GM12878 (cell line): ENCODE data around the gene PHAF1. TPM values are rescaled to one million over a fixed set of nuclear protein-coding genes. Genes with fewer than 3 reads are reported as not detected.
A peak's percentile ranks its signal among the peaks of the same experiment; 100 is the strongest.

Source experiments
- BRCA1 ChIP-seq: IDR thresholded peaks from 2 replicates; pipeline ENCODE4 v1.6.1; 2011; ENCODE audit warnings: low read depth, low read length, improper control_type of control experiment
- CBFB ChIP-seq: IDR thresholded peaks from 2 replicates; pipeline ENCODE4 v1.6.1; 2016; ENCODE audit warnings: antibody characterized with exemption, low read depth
- EZH2 ChIP-seq: IDR thresholded peaks from 2 replicates; pipeline ENCODE4 v1.6.1; 2012; ENCODE audit warnings: low read depth, mild to moderate bottlenecking, control low read depth, inconsistent platforms, low read length, borderline replicate concordance; ENCODE audit not compliant: control insufficient read depth
- IKZF2 ChIP-seq, 2 experiments: fragments of 450-650 bp; IDR thresholded peaks; 2 replicates each; pipeline ENCODE4 v1.6.1; 2017; ENCODE audit warnings: mild to moderate bottlenecking in 2 of 2, moderate library complexity in 2 of 2
- IRF4 ChIP-seq: IDR thresholded peaks from 2 replicates; pipeline ENCODE4 v1.6.1; 2011; ENCODE audit warnings: low read depth, low read length
- NBN ChIP-seq: fragments of 450-650 bp; IDR thresholded peaks from 2 replicates; pipeline ENCODE4 v1.6.1; 2016
- NR2F1 ChIP-seq: fragments of 450-650 bp; conservative IDR thresholded peaks from 2 replicates; pipeline ENCODE4 v1.6.1; 2017; ENCODE audit warnings: mild to moderate bottlenecking
- NRF1 ChIP-seq: conservative IDR thresholded peaks from 2 replicates; pipeline ENCODE4 v1.6.1; 2011; ENCODE audit warnings: mild to moderate bottlenecking, low read depth, low read length, improper control_type of control experiment
- POLR2AphosphoS5 ChIP-seq: IDR thresholded peaks from 2 replicates; pipeline ENCODE4 v1.6.1; 2011; ENCODE audit warnings: mild to moderate bottlenecking, low read length, inconsistent platforms
- STAT3 ChIP-seq: IDR thresholded peaks from 2 replicates; pipeline ENCODE4 v1.6.1; 2011; ENCODE audit warnings: low read depth, low read length, improper control_type of control experiment
- SUPT20H ChIP-seq: IDR thresholded peaks from 2 replicates; pipeline ENCODE4 v1.6.1; 2011; ENCODE audit warnings: low read depth, mild to moderate bottlenecking, low read length, moderate library complexity, borderline replicate concordance; ENCODE audit not compliant: control insufficient read depth
- ZBTB33 ChIP-seq: fragments of 450-650 bp; IDR thresholded peaks from 2 replicates; pipeline ENCODE4 v1.6.1; 2017; ENCODE audit warnings: mild to moderate bottlenecking
- polyA plus RNA-seq, 11 experiments: library from polyadenylated mRNA; depleted of rRNA in 4 of 11; unstranded in 6 of 11; stranded (reverse) in 5 of 11; fragments of >200 nt; fragmentation: Nextera tagmentation in 4 of 11; fragmentation: Illumina TruSeq in 1 of 11; extraction: Ambion mirVana in 4 of 11; extraction: Trizol in 1 of 11; gene quantifications; 1 replicate in 1 of 11; 2 replicates in 10 of 11; pipeline versions ENCODE4 v1.2.1 to v1.2.3, GENCODE V29; 2011 to 2016; ENCODE audit warnings: inconsistent platforms in 2 of 11, missing spikeins in 2 of 11, low read depth in 1 of 11
- total RNA-seq, 4 experiments: library from RNA; depleted of rRNA in 3 of 4; stranded (reverse); fragments of >200 nt in 3 of 4; fragmentation: Illumina TruSeq in 1 of 4; extraction: Trizol in 1 of 4; gene quantifications; 2 replicates each; pipeline versions ENCODE4 v1.2.1 to v1.2.3, GENCODE V29; 2013 to 2021
- TF ChIP-seq, protein P1 (sequence below): fragments of 450-650 bp; IDR thresholded peaks from 2 replicates; pipeline ENCODE4 v1.6.1; 2017; ENCODE audit warnings: mild to moderate bottlenecking, moderate library complexity
- TF ChIP-seq, protein P2 (sequence below), 3 experiments: IDR thresholded peaks in 2 of 3; conservative IDR thresholded peaks in 1 of 3; 2 replicates each; pipeline ENCODE4 v1.5.1; 2011; ENCODE audit warnings: low read depth in 3 of 3, low read length in 3 of 3, mild to moderate bottlenecking in 3 of 3, control low read depth in 2 of 3, moderate library complexity in 2 of 3, inconsistent platforms in 1 of 3, mixed read lengths in 1 of 3; ENCODE audit not compliant: control insufficient read depth in 2 of 3, insufficient read depth in 1 of 3; ENCODE audit errors: extremely low read depth in 1 of 3
- TF ChIP-seq, protein P3 (sequence below): fragments of 450-650 bp; formaldehyde crosslinking; IDR thresholded peaks from 2 replicates; pipeline ENCODE4 v1.5.0; 2022; ENCODE audit warnings: mild to moderate bottlenecking, missing genetic modification characterization
- TF ChIP-seq, protein P4 (sequence below): IDR thresholded peaks from 2 replicates; pipeline ENCODE4 v1.6.1; 2011; ENCODE audit warnings: low read depth, mild to moderate bottlenecking, low read length, moderate library complexity, borderline replicate concordance; ENCODE audit errors: extremely low read depth

Gene PHAF1
- total and polyA plus RNA-seq, 10 of the 15 experiments (the other 5 are each of a cell fraction or from before 2014, with no cell fraction given): 4.5 to 20.9 (median 14.9) TPM

GRCh38 chr16:67158637-67159600 lies 49.2 kb downstream of the PHAF1 start (continued):
- TF ChIP-seq ZBTB33: no peak
- TF ChIP-seq NRF1: no peak
- TF ChIP-seq IKZF2 (IDR thresholded peaks at IDR 0.05): peak in 1 of 2 experiments; percentile 56; a peak in 1 of 4 replicates
- no peak for TF ChIP-seq STAT3
- no peak for TF ChIP-seq SUPT20H
- TF ChIP-seq CBFB: peak; percentile 48; the same call in 1 of the 2 replicates
- peak; percentile 82; the same call in 1 of the 2 replicates for TF ChIP-seq POLR2AphosphoS5
- TF ChIP-seq, protein P1, sequence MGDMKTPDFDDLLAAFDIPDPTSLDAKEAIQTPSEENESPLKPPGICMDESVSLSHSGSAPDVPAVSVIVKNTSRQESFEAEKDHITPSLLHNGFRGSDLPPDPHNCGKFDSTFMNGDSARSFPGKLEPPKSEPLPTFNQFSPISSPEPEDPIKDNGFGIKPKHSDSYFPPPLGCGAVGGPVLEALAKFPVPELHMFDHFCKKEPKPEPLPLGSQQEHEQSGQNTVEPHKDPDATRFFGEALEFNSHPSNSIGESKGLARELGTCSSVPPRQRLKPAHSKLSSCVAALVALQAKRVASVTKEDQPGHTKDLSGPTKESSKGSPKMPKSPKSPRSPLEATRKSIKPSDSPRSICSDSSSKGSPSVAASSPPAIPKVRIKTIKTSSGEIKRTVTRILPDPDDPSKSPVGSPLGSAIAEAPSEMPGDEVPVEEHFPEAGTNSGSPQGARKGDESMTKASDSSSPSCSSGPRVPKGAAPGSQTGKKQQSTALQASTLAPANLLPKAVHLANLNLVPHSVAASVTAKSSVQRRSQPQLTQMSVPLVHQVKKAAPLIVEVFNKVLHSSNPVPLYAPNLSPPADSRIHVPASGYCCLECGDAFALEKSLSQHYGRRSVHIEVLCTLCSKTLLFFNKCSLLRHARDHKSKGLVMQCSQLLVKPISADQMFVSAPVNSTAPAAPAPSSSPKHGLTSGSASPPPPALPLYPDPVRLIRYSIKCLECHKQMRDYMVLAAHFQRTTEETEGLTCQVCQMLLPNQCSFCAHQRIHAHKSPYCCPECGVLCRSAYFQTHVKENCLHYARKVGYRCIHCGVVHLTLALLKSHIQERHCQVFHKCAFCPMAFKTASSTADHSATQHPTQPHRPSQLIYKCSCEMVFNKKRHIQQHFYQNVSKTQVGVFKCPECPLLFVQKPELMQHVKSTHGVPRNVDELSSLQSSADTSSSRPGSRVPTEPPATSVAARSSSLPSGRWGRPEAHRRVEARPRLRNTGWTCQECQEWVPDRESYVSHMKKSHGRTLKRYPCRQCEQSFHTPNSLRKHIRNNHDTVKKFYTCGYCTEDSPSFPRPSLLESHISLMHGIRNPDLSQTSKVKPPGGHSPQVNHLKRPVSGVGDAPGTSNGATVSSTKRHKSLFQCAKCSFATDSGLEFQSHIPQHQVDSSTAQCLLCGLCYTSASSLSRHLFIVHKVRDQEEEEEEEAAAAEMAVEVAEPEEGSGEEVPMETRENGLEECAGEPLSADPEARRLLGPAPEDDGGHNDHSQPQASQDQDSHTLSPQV: no peak
- TF ChIP-seq NR2F1: peak; percentile 89
- TF ChIP-seq, protein P2, sequence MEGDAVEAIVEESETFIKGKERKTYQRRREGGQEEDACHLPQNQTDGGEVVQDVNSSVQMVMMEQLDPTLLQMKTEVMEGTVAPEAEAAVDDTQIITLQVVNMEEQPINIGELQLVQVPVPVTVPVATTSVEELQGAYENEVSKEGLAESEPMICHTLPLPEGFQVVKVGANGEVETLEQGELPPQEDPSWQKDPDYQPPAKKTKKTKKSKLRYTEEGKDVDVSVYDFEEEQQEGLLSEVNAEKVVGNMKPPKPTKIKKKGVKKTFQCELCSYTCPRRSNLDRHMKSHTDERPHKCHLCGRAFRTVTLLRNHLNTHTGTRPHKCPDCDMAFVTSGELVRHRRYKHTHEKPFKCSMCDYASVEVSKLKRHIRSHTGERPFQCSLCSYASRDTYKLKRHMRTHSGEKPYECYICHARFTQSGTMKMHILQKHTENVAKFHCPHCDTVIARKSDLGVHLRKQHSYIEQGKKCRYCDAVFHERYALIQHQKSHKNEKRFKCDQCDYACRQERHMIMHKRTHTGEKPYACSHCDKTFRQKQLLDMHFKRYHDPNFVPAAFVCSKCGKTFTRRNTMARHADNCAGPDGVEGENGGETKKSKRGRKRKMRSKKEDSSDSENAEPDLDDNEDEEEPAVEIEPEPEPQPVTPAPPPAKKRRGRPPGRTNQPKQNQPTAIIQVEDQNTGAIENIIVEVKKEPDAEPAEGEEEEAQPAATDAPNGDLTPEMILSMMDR (IDR thresholded peaks at IDR 0.05 in 2 of 3, conservative IDR thresholded peaks at IDR 0.05 in 1 of 3; ENCODE audit: control insufficient read depth in 2 of 3, extremely low read depth in 1 of 3, insufficient read depth in 1 of 3, low read depth in 3 of 3, low read length in 3 of 3): no peak
- TF ChIP-seq, protein P3, sequence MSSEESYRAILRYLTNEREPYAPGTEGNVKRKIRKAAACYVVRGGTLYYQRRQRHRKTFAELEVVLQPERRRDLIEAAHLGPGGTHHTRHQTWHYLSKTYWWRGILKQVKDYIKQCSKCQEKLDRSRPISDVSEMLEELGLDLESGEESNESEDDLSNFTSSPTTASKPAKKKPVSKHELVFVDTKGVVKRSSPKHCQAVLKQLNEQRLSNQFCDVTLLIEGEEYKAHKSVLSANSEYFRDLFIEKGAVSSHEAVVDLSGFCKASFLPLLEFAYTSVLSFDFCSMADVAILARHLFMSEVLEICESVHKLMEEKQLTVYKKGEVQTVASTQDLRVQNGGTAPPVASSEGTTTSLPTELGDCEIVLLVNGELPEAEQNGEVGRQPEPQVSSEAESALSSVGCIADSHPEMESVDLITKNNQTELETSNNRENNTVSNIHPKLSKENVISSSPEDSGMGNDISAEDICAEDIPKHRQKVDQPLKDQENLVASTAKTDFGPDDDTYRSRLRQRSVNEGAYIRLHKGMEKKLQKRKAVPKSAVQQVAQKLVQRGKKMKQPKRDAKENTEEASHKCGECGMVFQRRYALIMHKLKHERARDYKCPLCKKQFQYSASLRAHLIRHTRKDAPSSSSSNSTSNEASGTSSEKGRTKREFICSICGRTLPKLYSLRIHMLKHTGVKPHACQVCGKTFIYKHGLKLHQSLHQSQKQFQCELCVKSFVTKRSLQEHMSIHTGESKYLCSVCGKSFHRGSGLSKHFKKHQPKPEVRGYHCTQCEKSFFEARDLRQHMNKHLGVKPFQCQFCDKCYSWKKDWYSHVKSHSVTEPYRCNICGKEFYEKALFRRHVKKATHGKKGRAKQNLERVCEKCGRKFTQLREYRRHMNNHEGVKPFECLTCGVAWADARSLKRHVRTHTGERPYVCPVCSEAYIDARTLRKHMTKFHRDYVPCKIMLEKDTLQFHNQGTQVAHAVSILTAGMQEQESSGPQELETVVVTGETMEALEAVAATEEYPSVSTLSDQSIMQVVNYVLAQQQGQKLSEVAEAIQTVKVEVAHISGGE (CRISPR knock-in tag): no peak
- TF ChIP-seq EZH2: no peak
- no peak for TF ChIP-seq IRF4
- peak; percentile 48; the same call in 1 of the 2 replicates for TF ChIP-seq NBN
- TF ChIP-seq BRCA1: no peak
- TF ChIP-seq, protein P4, sequence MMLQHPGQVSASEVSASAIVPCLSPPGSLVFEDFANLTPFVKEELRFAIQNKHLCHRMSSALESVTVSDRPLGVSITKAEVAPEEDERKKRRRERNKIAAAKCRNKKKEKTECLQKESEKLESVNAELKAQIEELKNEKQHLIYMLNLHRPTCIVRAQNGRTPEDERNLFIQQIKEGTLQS: no peak
